ENCODE data around the gene CDH13. TPM values are rescaled to one million over a fixed set of nuclear protein-coding genes. Genes with fewer than 3 reads are reported as not detected.

Gene CDH13
- total RNA-seq, 2 donors from 2014 or later: 2.9 TPM; not detected in 1

GRCh38 chr16:83407928-83408327 lies 781.2 kb downstream of the CDH13 start:
- intact Hi-C loops (cut with DNase I): no loop called here
- DNase-seq (no peak), ATAC-seq (no peak)
- Histone ChIP-seq H3K9me3 (no peaks in the 10 kb centered on the region), H3K4me3 (no peak overlapping the region), H3K27me3 (no peaks in the 10 kb centered on the region), H3K36me3 (replicated peaks in 1 of 2; ENCODE audit: insufficient read depth in 1 of 2, low read depth in 2 of 2) (no peaks in the 10 kb centered on the region), H3K27ac (no peak overlapping the region), H3K4me1 (no peaks in the 10 kb centered on the region)
- TF ChIP-seq POLR2A (IDR thresholded peaks at IDR 0.05) (no peak), CTCF (IDR thresholded peaks at IDR 0.05) (no peak)
- WGBS, 2 donors: 47 to 57% methylated on average over 5 of the region's 5 CpGs

- intact Hi-C loops (cut with DNase I): no loop called here
- ATAC-seq: no peak
- TF ChIP-seq CTCF (IDR thresholded peaks at IDR 0.05) (no peak), POLR2A (IDR thresholded peaks at IDR 0.05) (no peak)
- Histone ChIP-seq H3K27ac (no peak overlapping the region), H3K36me3 (replicated peaks in 1 of 2; ENCODE audit: insufficient read depth in 1 of 2, low read depth in 2 of 2) (no peaks in the 10 kb centered on the region), H3K4me3 (no peak overlapping the region), H3K9me3 (no peaks in the 10 kb centered on the region), H3K4me1 (no peaks in the 10 kb centered on the region), H3K27me3 (no peaks in the 10 kb centered on the region)
- DNase-seq: no peak
- 72 to 79% methylated on average over 3 of the region's 3 CpGs for WGBS, 2 donors
Measured at GRCh38 chr16:83409347-83409746, 782.6 kb downstream of the CDH13 start.

DNA sequence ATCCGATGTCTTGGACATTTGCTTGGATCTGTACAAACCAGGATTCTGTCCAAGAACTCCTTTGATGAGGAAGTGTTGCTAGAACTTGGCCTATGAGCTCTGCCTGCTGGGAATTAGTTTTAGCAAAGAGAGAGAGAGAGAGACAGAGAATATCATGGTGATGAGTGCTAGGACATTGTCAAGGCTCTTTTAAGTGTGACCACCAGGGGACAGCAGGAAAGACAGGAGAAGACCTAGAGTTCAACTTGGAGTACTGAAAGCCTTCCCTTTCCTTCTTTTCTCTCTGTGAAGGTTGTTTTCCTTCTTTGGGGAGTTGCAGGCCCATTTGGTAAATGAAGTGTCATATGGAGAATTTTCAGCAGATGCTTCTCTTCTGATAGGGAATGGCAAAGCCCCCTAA lies 791.8 kb downstream of the CDH13 start:
- intact Hi-C loops (cut with DNase I): no loop called here
- no peaks in the 10 kb centered on the region for H3K9me3 ChIP-seq
- H3K4me3 ChIP-seq: no peak overlapping the region
- no peaks in the 10 kb centered on the region for H3K27me3 ChIP-seq
- H3K27ac ChIP-seq: no peak overlapping the region
- H3K4me1 ChIP-seq: no peaks in the 10 kb centered on the region
- no peak for TF ChIP-seq POLR2A (IDR thresholded peaks at IDR 0.05)
- no peak for TF ChIP-seq CTCF (IDR thresholded peaks at IDR 0.05)
- 48 to 50% methylated on average over 1 of the region's 1 CpG for WGBS, 2 donors
- H3K36me3 ChIP-seq (replicated peaks in 1 of 2; ENCODE audit: insufficient read depth in 1 of 2, low read depth in 2 of 2): no peaks in the 10 kb centered on the region
- ATAC-seq (no peak), DNase-seq (no peak)

DNA sequence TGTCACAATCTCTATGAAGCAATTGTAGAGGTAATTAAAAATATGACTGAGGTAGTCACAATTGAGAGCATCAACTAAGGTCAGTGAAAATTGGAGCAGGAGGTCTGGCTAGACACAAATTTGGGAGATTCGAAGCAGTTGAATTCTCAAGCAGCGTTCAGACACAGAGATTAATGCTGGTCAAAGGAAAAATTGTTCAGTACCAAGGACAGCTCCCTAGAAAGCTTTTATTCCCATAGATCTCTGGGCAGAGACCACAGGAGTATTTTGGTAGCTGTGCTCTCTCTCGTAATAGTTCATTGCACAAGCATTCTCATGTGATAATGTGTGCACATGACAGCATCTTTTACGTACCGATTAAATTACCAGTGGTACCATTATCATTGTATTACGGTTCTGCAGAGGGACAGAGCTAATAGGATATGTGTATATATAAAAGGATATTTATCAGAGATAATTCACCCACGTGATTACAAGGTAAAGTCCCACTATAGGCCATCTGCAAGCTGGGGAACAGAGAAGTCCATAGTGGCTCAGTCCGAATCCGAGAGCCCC lies 793.5 kb downstream of the CDH13 start:
- no peak for TF ChIP-seq CTCF (IDR thresholded peaks at IDR 0.05)
- no peak for TF ChIP-seq POLR2A (IDR thresholded peaks at IDR 0.05)
- Histone ChIP-seq H3K4me3 (no peak overlapping the region), H3K9me3 (no peaks in the 10 kb centered on the region), H3K27me3 (no peaks in the 10 kb centered on the region), H3K36me3 (replicated peaks in 1 of 2; ENCODE audit: insufficient read depth in 1 of 2, low read depth in 2 of 2) (no peaks in the 10 kb centered on the region), H3K4me1 (no peaks in the 10 kb centered on the region), H3K27ac (no peak overlapping the region)
- ATAC-seq (no peak), DNase-seq (no peak)
- WGBS, 2 donors: 45 to 51% methylated on average over 9 of the region's 9 CpGs
- intact Hi-C loops (cut with DNase I): no loop called here

GRCh38 chr16:83433201-83433600 lies 806.4 kb downstream of the CDH13 start:
- Histone ChIP-seq H3K27ac (no peak overlapping the region), H3K36me3 (replicated peaks in 1 of 2; ENCODE audit: insufficient read depth in 1 of 2, low read depth in 2 of 2) (no peaks in the 10 kb centered on the region), H3K4me1 (no peaks in the 10 kb centered on the region), H3K27me3 (no peaks in the 10 kb centered on the region), H3K4me3 (no peak overlapping the region), H3K9me3 (no peaks in the 10 kb centered on the region)
- ATAC-seq: no peak
- WGBS, 2 donors: 43 to 51% methylated on average over 3 of the region's 3 CpGs
- no peak for TF ChIP-seq POLR2A (IDR thresholded peaks at IDR 0.05)
- TF ChIP-seq CTCF (IDR thresholded peaks at IDR 0.05): no peak
- intact Hi-C loops (cut with DNase I): no loop called here
- DNase-seq: no peak

All from body of pancreas (tissue), 4 donors.